Measurements from ENCODE around the gene GBX1. TPM values are rescaled to one million over a fixed set of nuclear protein-coding genes. Genes with fewer than 3 reads are reported as not detected.
A peak's percentile ranks its signal among the peaks of the same experiment; 100 is the strongest.

The GBX1 gene
- polyA plus RNA-seq, 5 donors: 0.14 to 0.26 TPM; not detected in 3

DNA sequence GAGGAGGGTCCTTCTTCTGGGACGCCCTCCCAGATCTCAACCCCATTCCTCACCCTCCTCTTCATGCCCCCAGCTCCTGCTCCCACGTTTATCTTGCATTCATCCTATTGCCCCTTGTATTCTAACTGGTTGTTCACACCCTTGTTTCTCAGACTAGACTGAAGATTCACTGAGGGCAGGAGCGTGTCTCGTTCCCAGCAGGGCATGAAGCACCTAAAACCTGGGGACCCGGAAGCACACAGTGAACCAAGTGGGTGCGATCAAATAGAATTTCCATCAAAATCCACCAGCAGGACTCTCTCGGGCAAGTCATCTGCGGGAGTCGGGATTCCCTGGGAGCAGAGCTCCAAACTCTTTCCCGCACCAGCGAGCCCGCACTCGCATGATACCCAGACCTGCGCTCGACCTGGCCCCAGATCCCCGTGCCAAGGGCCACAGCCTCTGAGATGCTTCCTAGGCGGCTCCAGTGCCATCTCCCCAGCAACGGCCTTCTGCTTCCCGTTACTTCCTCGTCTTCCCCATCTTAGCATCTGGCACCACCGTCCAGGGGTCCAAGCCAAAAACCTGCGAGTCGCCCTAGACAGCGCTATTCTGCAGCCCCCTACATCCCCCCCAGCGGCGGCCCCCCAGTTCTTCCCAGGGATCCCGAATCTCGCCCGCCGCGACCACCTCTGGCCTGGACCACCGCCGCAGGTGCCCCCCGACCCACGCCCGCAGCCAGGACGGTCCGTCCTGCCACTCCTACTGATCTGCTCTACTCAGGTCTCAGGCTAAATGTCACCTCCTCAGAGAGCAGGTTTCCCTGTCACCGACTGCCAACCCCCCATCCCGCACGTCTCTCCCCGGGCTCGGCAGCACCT, 6.1 kb upstream of the GBX1 start:
- DNase-seq: no peak

DNA sequence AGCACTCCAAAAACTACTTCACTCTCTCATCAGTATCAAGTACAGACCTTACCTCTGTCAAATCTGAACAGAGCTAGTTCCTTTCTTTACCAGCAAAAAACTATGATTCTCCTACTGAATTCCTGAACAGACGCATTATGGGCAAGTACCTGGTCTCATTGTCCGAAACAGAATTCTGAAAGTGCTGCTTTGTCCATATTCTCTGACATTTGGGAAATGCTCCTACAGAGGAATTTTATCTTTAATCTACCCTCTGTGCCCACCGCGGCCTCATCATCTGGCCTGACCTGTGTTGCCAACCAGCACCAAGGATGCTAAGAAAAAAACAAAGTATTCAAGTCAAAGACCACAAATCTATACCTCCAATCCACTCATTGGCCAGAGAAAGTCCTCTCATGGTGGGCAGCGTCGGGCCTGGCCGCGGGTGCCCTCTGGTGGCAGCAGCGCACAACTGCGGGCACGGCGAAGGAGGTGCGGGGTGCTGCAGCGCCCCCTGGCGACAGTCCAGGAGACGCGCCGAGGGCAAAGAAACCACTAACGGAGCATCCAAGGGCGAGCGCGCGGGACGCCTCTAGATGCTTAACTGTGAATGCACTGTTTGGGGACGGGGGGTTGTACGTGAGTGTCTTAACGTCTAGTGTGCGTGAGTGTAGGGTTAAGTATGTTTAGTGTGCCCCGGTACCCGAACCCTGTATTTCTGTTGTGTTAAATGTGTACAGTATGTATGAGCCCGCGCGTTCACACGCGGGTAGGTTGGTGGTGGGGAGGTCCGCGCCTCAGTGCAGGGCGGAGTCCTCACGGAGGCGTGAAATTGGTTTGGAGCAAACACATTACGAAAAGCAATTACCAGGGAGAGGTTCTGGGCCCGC, 5.0 kb upstream of the GBX1 start:
- peak; percentile 60 to 71 for DNase-seq

- DNase-seq: no peak
Observed at GRCh38 chr7:151168787-151169162, 1.3 kb upstream of the GBX1 start.

DNA sequence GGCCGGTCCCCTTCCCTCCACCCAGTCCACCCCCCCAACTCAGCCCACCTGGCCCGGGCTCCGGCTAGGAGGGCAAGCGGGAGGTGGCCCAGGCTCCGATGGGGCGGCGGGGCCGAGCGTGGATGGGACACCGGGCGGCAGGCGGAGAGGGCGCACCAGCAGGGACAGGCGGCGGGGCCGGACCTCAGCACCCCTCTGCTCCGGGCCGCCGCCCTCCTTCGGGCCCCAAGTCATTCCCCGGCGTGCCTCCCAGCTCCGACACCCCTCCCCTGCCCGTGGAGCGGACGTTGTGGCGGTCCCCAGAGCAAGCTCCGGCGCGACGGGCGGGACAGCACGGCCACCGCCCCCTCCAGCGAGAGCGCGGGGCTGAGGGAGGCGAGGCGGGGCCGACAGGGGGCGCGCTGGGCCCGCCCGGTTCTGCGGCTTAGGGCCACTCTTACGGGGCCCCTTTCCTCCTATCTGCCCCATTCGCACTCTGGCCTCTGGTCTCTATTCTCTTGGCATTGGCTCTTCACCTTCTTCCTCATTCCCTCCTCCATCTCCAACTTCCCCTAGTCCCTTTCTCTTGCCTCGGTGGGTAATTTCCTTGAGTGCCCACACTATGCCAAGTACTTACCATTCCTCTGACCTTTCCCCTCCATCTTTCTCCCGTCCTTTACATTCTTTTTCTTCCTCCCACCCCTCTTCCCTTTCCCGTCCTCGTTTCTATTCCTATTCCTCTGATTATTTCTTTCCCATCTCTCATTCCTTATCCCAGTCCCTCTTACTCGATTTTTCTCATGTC, 701 bp upstream of the GBX1 start:
- DNase-seq: peak in 1 of 2 donors; percentile 18

- no peak for DNase-seq
Observed at GRCh38 chr7:151166629-151167196, 781 bp downstream of the GBX1 start.

DNA sequence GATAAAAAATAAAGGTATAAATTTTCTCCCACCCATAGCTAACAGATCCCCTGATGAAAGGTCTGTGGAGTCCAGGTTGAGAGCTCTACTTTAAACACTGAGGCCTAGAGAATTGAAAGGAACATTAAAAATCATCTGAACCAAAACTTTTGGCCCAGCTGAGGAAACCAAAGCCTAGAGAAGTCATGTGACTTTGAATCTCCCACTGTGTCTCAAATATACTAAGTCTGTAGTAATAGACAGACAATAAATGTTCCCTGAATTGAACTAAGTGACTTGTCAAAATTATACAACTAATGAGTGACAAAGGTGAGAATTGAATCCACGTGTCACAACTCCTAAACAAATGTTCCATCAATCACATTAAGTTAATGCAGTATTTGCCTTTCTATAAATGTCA, 5.7 kb downstream of the GBX1 start:
- DNase-seq: no peak

DNA sequence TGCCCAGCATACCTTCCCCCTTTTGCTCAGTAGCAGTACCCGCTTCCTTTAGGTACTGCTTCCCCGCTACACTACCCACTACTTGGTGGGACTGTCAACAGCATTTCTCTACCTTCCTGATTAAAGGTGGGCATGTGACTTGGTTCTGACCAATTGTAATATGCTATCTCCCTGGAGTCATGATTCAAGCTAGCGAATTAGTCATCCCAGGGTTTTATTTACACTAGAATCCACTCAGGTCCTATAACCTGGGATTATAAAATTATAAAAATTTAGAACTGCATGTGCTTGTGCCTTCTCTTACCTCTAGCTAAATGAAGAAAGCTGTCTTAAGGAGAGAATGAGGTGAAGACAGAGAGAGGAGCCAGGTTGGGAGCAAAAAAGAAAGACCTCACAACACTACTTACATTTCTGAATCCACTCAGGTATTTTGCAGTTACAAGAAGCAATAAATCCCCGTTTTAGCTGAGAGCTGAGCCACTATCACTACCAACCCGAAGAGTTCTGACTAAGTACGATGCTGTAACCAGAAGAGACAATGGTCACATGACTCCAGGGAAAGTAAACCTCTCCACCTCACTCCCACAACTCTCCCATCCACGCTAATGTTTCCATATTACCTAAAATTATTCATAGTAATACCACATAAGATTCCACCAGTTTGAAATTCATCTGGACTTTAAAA, 9.7 kb downstream of the GBX1 start:
- no peak for DNase-seq

DNA sequence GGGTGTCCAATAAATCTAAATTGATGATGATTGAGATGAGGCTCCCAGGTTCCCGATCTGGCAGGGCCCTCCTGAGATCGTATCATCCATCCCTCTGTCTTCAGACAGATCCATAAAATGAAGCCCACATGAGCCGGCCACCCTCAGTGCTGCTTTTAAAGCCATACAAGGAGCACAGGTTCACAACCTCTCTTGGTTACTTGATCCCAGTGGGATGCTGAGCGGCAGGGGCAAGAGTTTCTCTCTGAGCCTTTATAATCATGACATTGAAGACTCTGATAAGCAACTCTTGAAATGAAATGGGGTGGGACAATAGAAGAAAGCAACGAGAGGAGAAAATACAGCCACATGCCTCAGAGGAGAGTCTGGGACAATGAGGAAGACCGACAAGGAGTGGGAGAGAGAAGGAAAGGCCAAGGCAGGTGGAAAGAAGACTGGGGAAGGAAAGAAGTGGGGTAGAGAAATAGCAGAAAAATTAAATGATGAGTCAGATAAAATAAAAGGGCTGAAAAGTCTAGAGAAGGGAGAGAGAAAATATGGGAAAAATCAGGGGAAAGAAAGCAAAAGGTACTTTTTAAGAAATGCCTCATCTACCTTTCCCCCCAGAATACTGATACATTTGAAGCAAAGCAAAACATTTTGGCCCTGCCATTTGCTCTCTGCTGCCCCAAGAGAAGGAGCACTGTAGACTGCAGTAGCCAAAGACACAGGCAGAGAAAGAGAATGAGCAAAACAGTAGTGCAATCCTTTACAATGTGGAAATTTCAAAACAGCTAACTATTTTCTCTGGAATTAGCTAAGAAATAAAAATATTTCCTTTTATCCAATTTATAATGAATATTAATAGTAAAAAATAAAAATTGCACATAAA, 14.6 kb downstream of the GBX1 start:
- no peak for DNase-seq

DNA sequence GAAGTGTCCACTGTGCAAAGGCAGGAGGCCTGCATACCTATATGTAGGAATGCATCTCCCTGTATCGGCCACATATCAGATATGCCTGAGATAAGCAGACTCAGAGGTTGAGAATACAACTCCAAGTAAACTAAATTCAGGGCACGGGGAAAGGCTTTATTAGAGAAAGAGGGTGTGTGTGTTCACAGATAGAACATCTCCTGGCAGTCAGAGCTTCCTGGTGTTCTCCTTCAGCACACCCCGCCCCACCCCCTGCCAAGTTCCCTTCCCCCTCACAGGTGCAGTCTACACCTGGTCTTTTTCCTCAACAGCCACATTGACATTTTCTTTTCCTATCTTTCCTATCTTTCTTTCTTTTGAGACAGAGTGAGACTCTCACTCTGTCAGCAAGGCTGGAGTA, 17.1 kb downstream of the GBX1 start:
- DNase-seq: no peak

- no peak for DNase-seq
Observed at GRCh38 chr7:151148319-151149259, 18.9 kb downstream of the GBX1 start.

- DNase-seq: no peak
Observed at GRCh38 chr7:151146761-151147160, 20.7 kb downstream of the GBX1 start.

DNA sequence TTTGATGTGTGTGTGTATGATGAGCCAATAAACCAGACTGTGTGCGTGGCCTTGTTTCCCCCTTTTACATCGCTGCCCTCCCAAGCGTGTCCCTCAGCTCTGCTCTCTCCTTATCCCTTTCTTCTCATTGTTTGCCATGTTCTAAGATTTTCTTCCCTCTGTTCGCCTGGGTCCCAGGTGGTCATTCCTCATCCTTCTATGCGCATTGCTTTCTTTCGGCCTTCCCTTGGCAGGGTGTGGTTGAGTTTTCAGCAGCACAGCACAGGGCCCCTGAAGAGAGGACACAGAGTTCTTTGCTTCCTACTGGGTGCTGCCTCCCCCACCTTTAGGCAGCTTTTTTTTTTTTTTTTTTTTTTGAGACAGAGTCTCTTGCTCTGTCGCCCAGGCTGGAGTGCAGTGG, 23.1 kb downstream of the GBX1 start:
- DNase-seq: no peak

GRCh38 chr7:151143261-151144015, 24.1 kb downstream of the GBX1 start:
- no peak for DNase-seq

GRCh38 chr7:151142686-151143040, 24.8 kb downstream of the GBX1 start:
- DNase-seq: no peak

- DNase-seq: no peak
Observed at GRCh38 chr7:151141855-151142685, 25.4 kb downstream of the GBX1 start.

DNA sequence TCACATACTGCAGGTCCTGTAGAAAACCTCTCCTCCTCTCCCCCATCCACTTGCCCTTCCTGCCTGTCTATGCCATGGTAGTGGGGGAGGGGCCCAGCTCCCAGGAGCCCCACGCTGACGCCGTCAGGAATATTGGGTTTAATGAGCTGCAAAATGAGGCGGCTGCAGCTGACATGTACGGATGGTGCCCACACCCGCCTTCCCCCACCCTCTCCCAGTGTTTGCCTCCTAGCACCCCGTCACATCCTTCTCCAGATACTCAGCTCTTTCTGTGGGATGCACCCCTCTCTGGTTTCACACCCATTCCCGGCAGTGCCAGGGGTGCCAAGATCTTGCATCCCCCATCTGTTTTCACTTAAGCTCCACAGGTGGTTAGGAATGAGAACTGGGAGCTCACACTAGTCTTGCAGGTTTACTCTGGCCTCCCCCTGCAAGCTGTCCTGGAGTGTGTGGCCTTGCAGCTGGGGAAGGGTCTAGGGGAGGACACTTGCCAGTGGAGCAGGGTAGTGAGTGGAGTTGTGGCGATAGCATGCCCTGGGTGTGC, 26.1 kb downstream of the GBX1 start:
- no peak for DNase-seq

- no peak for DNase-seq
Observed at GRCh38 chr7:151140826-151141225, 26.7 kb downstream of the GBX1 start.
